ENCODE results near the gene PBX4. TPM values are rescaled to one million over a fixed set of nuclear protein-coding genes. Genes with fewer than 3 reads are reported as not detected.
"Not testable (repeated sequence)": the region's sequence is repeated elsewhere in the genome, so short reads cannot be mapped to it uniquely, and the experiment has no call there.

The PBX4 gene
- total RNA-seq, 1 experiment from 2014 or later: 0.57 TPM

- no peak for DNase-seq (ENCODE audit: extremely low read depth, low read depth)
Observed at GRCh38 chr19:19627621-19628500, 9.4 kb upstream of the PBX4 start, which contains the start of gene LPAR2. LPAR2 (minus strand) TSS chr19:19628220; CDS start chr19:19627275, 945 bp downstream.

- DNase-seq (ENCODE audit: extremely low read depth, low read depth): no peak
Observed at GRCh38 chr19:19626516-19627472, 8.3 kb upstream of the PBX4 start.

GRCh38 chr19:19624032-19624570, 5.6 kb upstream of the PBX4 start:
- no peak for DNase-seq (ENCODE audit: extremely low read depth, low read depth)

- no peak for DNase-seq (ENCODE audit: extremely low read depth, low read depth)
Observed at GRCh38 chr19:19623383-19623782, 4.9 kb upstream of the PBX4 start.

- DNase-seq (ENCODE audit: extremely low read depth, low read depth): no peak
Observed at GRCh38 chr19:19619849-19620210, 1.3 kb upstream of the PBX4 start.

- no peak for DNase-seq (ENCODE audit: extremely low read depth, low read depth)
Observed at GRCh38 chr19:19619181-19619848, 828 bp upstream of the PBX4 start.

- no peak for DNase-seq (ENCODE audit: extremely low read depth, low read depth)
Observed at GRCh38 chr19:19615086-19615485, 3.4 kb downstream of the PBX4 start.

- DNase-seq (ENCODE audit: extremely low read depth, low read depth): no peak
Observed at GRCh38 chr19:19613506-19613905, 5.0 kb downstream of the PBX4 start.

GRCh38 chr19:19610376-19611202, 7.9 kb downstream of the PBX4 start:
- no peak for DNase-seq (ENCODE audit: extremely low read depth, low read depth)

- DNase-seq (ENCODE audit: extremely low read depth, low read depth): not testable (repeated sequence)
Observed at GRCh38 chr19:19606686-19607085, 11.8 kb downstream of the PBX4 start.

GRCh38 chr19:19606021-19606420, 12.5 kb downstream of the PBX4 start:
- no peak for DNase-seq (ENCODE audit: extremely low read depth, low read depth)

GRCh38 chr19:19602713-19603324, 15.7 kb downstream of the PBX4 start:
- no peak for DNase-seq (ENCODE audit: extremely low read depth, low read depth)

GRCh38 chr19:19602136-19602712, 16.3 kb downstream of the PBX4 start:
- no peak for DNase-seq (ENCODE audit: extremely low read depth, low read depth)

- DNase-seq (ENCODE audit: extremely low read depth, low read depth): no peak
Observed at GRCh38 chr19:19600793-19601330, 17.6 kb downstream of the PBX4 start.

GRCh38 chr19:19598728-19599451, 19.6 kb downstream of the PBX4 start:
- not testable (repeated sequence) for DNase-seq (ENCODE audit: extremely low read depth, low read depth)

GRCh38 chr19:19597809-19598306, 20.6 kb downstream of the PBX4 start:
- no peak for DNase-seq (ENCODE audit: extremely low read depth, low read depth)

GRCh38 chr19:19595171-19595701, 23.3 kb downstream of the PBX4 start:
- no peak for DNase-seq (ENCODE audit: extremely low read depth, low read depth)

Data from NCI-H460 (cell line).